Inferior parietal cortex (tissue), 1 donor: Measurements from ENCODE around the gene KBTBD3.
A peak's percentile ranks its signal among the peaks of the same experiment; 100 is the strongest.

Experiments used
- DNase-seq: peaks from one replicate; pipeline ENCODE4 v3.0.0-alpha.2; 2016; ENCODE audit errors: extremely low spot score

Gene KBTBD3, protein sequence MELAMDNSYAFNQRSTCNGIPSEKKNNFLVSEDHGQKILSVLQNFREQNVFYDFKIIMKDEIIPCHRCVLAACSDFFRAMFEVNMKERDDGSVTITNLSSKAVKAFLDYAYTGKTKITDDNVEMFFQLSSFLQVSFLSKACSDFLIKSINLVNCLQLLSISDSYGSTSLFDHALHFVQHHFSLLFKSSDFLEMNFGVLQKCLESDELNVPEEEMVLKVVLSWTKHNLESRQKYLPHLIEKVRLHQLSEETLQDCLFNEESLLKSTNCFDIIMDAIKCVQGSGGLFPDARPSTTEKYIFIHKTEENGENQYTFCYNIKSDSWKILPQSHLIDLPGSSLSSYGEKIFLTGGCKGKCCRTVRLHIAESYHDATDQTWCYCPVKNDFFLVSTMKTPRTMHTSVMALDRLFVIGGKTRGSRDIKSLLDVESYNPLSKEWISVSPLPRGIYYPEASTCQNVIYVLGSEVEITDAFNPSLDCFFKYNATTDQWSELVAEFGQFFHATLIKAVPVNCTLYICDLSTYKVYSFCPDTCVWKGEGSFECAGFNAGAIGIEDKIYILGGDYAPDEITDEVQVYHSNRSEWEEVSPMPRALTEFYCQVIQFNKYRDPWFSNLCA

DNA sequence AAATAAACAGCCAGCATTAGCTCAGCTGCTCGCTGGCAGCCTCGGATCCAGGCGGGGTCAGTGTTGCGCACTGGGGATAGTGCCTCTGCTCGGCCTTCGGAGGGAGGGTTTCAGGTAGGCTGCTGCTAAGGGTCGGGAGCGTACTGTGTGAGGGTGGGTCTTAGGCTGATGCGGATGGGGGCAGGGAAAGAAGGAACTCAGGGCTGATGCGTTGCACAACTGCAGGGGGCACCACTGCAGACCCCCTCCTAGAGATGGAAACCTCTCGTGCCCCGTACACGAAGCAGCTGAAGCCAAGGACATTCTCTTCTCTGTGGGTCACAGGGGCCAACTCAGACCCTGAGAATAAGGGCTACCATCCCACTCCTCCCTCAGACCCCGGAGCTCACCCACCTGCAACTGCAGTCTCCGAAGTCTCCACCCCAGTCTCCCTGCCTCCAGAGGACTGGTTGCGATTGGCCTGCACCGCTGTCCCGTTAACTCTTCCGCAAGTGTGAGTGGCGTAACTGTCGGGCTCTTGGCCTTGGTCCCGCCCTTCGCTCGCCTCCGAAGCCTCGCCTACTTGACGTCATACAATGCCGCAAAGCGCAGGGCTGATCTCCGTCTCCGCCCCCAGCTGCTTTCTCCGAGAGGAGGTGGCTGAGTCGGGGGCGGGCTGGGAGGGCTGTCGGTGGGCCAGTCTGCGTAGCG, at the start of gene KBTBD3:
TSS of gene KBTBD3 (minus strand) at position 429 of the 690 bp plus-strand sequence. CDS start 18,250 bp downstream, outside the sequence.
- DNase-seq, result peak; percentile 99

DNA sequence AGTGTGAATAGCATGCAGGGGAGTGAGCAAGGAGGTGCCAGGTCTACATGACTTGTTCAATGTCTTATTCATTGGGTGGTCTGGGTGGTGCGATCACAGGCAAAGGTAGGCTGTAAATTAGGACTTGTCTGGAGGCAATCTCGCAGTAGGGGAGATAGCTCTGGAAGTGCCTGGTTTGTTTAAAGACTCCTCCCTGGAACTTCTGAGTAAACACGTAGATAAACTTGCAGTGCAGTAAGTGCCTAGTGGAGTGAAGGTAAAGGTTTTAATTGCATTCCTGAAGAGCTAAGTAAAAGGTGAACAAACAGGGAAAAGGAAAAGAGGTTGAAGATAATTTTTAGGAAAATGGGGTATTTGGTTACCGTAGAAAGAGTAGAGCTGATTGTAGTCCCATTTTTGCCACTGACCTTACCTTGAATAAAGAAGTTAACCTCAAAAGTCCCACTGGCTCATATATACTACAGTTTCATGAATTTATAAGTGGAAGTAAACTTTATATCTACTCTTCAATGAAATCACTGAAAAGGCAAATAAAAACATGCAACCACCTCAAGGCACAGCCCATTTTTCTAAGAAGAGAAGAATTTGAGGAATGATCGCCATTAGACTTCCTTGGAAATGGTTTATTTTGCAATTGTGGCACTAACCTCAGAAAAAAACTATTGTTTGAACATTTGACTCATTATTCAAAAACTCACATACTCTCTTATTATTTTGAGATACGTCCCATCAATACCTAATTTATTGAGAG, 44.6 kb upstream of the KBTBD3 start:
- no peak for DNase-seq

DNA sequence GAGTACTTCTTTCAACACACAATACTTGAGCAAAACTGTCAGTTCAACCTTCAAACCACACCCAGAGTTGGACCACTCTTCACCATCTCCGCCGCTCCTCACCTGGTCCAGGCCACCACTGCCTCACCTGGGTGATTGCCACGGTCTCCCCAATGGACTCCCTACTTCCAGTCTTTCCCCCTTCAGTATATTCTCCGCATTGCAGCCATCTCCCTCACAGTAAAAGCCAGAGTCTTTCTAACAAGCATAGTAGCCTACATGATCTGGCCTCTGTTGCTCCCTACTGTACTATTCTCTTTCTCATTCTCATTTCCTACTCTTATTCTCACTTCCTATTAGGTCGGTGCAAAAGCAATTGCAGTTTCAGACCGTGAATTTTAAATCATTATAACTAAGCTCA, 28.8 kb upstream of the KBTBD3 start:
- DNase-seq, result no peak

DNA sequence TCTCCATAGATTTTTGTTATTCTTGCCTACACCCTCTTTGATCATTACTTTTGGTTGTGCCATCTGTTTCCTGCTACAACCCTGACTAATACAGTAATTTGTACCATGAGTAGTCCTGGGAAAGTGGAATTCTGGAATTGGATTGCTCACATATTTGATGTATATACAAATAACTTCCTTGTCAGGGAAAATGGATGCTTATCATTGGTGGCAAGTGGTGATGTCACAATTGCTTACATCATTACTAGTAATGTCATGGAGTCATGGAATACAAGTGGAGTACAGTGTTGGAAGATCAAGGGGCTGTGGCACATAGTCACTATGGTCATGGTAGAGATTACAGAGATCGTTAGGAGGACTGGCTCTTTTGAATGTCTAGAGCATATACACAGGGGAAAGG, 24.7 kb upstream of the KBTBD3 start:
- no peak for DNase-seq

DNA sequence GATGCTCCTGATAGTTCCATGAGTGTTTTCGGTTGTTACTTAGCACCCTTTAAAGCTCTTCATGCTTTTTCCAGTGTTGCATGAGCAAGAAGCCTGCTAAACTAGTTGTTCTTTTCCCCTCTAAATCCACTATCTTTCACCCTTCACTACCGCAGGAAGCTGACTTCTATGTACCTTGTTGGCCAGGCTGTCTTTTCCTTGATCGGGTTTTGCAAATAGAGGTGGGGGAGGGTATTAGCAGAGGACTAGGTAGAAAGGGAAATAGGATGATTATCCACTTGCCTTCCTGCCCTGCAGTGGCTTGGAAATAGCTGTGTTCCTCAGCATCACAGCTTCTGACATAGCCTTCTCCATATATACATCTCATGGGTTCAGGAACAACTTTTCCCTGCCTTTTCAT, 24.2 kb upstream of the KBTBD3 start:
- no peak for DNase-seq

DNA sequence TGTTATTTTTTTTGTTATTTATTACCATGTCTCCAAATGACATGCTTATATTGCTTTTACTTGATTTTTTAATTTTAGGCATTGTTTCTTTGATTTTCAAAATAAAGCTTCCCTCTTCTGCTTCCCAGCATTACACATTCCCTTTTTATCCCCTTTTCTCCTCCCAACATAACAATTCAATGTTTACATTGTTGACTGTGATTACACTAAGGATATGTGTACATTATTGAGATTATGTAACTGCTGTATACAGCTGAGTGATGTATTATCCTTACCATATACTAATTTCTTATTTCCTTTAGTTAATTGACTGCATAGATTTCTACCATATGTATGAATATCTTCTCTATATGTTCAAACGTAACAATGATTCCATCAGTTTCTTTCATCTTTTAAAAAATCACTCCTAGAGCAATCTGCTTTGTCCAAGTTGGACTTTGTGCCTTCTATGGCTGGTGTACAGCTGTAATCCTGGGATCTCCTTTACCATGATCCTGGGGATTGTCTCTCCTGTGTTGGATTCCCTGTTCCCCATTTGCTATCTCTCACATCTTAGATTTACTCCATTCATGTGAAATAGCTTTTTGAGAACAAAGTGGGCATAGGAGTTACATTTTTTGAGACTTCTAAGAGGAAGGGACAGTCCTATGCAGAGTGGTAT, 21.9 kb upstream of the KBTBD3 start:
- DNase-seq, result no peak

DNA sequence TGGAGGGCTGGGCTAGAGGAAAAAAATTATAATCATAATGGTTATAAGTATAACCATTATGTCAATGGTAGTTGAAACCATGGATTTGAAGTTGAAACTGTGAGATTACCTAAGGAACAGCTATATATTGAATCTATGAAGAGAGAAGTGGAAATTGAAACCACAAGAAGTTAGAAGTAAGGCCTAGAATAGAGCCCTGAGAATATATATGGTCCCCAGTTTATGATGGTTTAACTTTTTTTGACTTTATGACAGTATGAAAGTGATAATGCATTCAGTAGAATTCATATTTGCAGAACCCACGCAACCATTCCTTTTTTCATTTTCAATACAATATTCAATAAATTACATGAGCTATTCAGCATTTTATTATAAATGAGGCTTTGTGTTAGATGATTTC, 15.3 kb upstream of the KBTBD3 start:
- DNase-seq, result no peak

DNA sequence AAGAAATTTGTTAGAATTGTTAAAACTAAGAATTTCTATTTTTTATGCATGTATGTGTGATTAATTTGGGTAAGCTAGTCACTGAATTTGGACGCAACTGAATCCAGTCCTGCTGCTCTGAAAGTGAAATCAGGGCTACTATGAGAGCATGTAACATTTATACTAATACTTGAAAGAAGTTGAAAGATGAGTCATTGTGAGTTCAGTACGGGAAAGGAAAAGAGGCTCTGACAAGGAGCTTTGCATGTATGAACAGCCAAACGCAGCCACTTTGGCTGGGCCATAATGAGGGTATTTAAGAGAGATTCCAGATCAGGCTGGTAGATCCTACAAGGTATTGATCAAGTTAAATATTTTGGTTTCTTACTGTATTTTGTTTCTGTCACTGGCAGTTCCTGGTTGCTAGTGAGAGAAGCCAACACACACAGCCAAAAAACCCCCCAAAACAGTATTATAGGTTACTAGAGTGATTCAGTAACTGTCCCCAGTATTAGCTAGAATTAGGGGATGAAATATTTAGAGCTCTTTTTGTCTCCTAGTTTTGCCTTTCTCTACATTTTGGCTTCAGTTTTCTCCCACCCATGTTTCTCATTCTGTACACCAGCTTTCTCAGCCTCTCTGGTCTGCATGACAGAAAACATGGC, 14.5 kb upstream of the KBTBD3 start:
- DNase-seq, result no peak

DNA sequence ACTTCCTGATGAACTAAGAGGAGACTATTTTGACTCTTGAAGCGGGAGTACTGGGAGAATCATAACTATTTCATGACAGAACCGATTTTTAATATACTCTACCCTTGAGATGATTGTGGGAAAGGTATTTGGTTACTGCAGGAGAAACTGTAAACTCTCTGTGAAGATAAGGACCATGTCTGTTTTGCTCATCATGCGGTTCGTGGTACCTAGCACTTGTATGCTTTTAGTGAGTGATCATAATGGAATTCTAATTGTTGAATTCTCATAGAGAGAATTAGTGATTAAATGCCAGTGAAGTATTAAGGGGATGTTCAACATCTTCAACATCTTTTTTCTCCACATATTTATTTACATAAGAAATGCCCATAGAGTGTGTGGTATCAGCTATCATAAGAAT, 11.7 kb upstream of the KBTBD3 start:
- no peak for DNase-seq

DNA sequence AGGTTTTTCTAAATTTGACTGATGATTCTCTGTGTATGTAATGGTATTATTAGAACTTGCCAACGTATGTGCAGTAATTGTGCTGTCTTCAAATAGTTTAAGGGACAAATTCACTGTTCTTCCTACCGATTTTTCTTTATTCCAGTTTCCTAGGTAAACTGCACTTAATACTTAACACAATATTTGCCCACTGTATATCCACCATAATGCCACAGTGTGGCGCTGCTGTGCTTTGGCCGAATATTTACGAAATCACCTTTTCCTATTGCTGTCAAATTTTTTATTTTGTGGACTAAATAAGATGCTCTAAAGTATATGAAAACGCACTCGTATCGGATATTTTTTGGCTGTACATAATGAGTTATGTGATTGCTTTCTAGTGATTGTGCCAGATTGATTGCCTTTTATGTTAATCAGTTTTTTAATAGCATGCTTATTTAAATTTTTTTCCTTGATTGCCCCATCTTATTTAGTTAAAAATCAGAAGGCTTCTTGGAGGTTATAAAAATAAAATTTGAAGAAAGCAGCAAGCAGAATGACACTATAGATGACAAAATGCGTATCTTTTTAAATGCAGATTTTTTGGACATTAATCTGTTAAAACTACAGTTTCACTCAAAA, 10.8 kb upstream of the KBTBD3 start:
- peak; percentile 81 for DNase-seq

DNA sequence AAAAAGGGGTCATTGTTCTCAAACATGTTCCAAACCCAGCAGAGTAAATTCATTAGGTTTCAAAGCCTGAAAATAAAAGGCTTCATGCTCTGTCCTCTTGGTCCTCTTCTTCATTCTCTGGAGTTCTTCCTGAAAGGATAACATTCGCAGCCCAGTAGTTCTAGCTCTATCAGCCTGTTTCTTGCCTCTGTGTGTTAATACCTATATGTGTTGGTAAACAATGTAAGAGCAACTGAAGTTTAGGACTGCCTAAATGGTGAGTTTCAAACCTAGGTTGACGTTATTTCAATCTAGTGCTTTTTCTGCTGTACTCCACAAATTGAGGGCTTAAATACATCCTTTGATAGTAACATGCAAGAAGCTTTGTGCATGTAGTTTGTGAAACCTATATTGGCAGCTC, 9.7 kb upstream of the KBTBD3 start:
- peak; percentile 56 for DNase-seq

DNA sequence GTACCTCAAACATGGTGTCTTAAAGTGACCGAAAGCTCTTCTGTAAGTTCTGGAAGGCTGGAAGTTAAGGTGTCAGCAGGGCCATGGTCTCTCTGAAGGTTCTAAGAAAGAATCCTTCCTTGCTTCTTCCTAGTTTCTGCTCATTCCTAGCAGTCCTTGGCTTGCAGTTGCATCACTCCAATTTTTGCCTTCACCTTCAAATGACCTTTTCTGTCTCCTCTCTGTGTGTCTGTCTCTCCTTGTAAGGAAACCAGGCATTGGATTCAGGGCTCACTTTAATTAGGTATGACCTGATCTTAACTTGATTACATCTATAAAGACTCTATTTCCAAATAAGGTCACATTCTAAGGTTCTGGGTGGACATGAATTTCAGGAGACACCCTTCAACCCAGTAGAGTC, 9.0 kb upstream of the KBTBD3 start:
- no peak for DNase-seq

DNA sequence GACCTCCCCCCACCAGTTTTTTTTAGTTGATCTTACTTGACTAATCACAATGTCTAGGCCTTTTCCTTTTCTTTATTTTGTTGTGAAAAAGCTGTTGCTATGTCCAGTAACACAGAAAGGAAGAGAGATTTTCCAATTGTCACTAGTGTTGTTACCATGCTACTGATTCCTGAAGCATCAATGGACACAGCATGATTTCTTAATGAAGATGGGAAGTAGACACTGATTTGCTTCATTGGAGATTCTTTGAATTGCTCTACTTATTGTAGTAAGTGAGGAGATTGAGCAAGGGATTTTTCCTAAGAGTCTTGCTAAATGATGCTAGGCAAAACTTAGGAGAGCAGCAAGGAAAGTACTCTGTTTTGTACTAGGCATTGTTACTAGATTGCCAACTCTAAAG, 4.9 kb upstream of the KBTBD3 start:
- no peak for DNase-seq

DNA sequence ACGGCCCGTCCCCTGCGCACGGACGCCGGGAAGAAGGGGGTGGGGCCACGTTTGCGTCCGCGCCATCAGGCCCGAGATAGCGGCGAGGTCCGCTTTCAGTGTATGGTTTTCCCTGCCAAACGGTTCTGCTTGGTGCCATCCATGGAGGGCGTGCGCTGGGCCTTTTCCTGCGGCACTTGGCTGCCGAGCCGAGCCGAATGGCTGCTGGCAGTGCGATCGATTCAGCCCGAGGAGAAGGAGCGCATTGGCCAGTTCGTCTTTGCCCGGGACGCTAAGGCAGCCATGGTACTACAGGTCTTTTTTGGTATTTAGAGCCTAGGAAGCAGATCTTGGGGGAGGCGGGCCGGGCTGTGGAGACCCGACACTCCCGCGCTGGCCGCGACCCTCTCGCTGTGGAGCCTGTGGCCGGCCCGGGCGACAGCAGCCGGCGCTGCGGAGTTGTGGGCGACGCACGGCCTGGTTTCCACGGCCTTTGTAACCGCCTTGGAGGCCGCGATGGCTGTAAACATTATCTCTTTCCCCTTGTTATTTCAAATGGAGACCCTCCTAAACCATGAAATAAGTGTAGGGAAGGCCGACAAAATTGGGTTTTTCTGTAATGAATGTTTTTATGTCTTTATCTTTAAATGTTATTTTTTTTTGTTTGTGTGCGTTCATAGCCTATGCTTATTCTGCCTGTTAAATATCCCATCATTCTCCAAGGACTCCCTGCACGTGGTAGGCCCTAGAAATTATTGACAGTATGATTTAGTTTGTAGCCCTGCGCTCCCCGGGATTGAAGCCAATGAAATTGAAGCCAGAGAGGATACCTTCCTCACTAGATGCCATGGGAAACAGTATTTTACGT, 685 bp upstream of the KBTBD3 start, which contains the start of gene AASDHPPT:
TSS of gene AASDHPPT (plus strand) at position 54 of the 847 bp plus-strand sequence. CDS start at position 103, 49 bp downstream.
- DNase-seq, result peak; percentile 49

DNA sequence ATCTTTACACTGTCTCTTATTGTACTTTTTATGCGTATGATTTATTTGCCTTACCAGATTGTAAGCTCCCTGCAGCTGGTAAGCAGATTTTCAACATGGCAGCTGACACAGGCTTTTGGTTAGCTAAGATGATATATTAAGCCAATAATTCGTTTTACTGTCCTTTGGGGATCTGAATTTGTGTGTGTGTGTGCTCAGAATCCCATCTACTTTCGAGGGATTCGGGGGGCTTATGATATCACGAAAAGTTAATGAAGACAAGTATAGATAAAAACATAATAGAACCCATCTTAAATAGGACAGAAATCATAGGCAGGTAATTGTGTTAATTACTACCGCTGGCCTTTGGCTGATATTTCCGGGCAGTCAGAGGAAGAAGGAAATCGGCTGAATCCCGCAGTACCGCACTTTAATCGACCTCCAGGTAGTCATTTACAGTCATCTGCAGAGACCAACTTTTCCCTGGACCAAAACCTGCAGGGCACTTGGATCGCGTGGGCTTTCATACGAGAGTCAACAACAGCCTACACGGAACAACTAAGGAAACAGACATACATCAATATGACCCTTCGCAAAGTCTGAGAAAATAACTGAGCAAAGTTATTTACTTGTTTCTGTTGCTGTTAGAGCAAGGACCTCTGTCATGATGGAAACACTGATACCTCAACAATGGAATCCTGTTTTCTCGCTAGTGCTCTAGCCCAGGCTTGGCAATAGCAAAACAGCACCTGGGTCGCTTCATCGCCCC, 802 bp downstream of the KBTBD3 start:
- DNase-seq, result peak; percentile 75

DNA sequence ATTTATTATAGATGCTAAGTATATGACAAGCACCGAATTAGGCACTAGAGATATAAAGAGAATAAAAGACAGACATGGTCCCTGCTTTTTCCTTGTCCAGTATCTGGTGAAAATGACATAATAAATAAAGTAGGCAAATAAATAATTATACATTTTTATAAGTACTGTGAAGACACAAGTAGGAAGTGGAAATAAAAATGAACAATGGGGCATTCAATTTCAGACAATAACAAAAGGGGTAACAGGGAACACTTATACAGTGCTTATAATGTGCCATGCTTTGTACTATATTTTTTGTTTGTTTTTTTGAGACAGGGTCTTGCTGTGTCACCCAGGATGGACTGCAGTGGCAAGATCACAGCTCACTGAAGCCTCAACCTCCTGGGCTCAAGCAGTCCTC, 4.3 kb downstream of the KBTBD3 start:
- DNase-seq, result no peak

DNA sequence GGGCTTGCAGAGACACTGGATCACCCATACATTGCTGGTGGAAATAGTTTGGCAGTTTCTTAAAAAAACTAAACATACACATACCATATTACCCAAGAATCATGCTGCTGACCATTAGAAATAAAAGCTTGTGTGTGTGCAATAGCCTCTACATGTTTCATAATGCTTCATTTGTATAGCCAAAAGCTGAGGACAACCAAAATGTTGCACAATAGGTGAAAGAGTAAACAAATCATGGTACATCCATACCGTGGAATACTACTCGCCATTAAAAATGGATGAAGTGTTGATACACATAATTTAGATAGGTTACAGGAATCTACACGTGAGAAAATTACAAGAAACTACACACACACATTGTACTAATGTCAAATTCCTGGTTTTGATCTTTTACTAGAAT, 6.5 kb downstream of the KBTBD3 start:
- no peak for DNase-seq

DNA sequence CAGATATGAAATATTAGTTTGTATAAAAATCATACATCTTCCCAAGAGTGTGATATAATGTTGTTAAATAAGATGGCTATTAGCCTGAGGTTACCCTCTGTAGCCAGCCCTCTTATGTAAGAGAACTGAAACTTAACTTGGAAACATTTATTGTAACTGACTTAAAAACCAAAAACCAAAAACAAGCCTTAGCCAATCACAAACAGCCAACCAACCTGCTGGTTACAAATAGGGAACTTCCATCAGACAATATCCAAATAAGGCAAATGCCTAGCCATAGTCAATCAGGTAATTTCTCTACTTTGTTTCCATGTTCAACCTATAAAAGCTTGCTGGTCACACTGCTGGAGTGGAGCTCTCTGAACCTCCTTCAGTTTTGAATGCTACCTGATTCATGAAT, 14.1 kb downstream of the KBTBD3 start:
- no peak for DNase-seq
